CD14-positive monocyte (primary cell): Measurements from ENCODE around the gene CAMK1D. TPM values are rescaled to one million over a fixed set of nuclear protein-coding genes. Genes with fewer than 3 reads are reported as not detected.

Experiments
- DNase-seq, 3 donors: peaks; one replicate each; pipeline ENCODE4 v3.0.0-alpha.2; 2011 to 2022
- H2AFZ ChIP-seq: 2 replicates; pipeline ENCODE4 v1.6.0; 2012; ENCODE audit warnings: mild to moderate bottlenecking, low read depth, low read length, inconsistent platforms; ENCODE audit not compliant: insufficient read depth, poor library complexity, severe bottlenecking
- H3K27ac ChIP-seq, 2 donors: 1 replicate in 1 of 2; 2 replicates in 1 of 2; pipeline ENCODE4 v1.5.1; 2012 to 2013; ENCODE audit warnings: low read length in 2 of 2, control low read depth in 1 of 2, inconsistent platforms in 1 of 2, low read depth in 1 of 2, mild to moderate bottlenecking in 1 of 2
- H3K27me3 ChIP-seq, 2 donors: one replicate each; pipeline versions ENCODE4 v1.6.0 to v1.6.1; 2011 to 2013; ENCODE audit warnings: low read length in 2 of 2; ENCODE audit not compliant: control insufficient read depth in 2 of 2, insufficient read depth in 2 of 2
- H3K36me3 ChIP-seq, 2 donors: replicated peaks in 1 of 2; 1 replicate in 1 of 2; 2 replicates in 1 of 2; pipeline versions ENCODE4 v1.5.1 to v1.6.1; 2012 to 2013; ENCODE audit warnings: low read length in 2 of 2, control low read depth in 1 of 2, inconsistent platforms in 1 of 2, mild to moderate bottlenecking in 1 of 2; ENCODE audit not compliant: insufficient read depth in 2 of 2, control insufficient read depth in 1 of 2
- H3K4me1 ChIP-seq, 2 donors: 1 replicate in 1 of 2; 2 replicates in 1 of 2; pipeline versions ENCODE4 v1.5.1 to v1.6.1; 2012 to 2013; ENCODE audit warnings: low read length in 2 of 2, control low read depth in 1 of 2, inconsistent platforms in 1 of 2, mild to moderate bottlenecking in 1 of 2, moderate library complexity in 1 of 2; ENCODE audit not compliant: insufficient read depth in 2 of 2, control insufficient read depth in 1 of 2
- H3K4me2 ChIP-seq: replicated peaks from 2 replicates; pipeline ENCODE3; 2012; ENCODE audit warnings: low read length, moderate library complexity, mild to moderate bottlenecking; ENCODE audit not compliant: poor library complexity, severe bottlenecking; ENCODE audit errors: extremely low read depth
- H3K4me3 ChIP-seq, 3 experiments: fragments of 200-600 bp in 1 of 3; sonication (generic) in 1 of 3; replicated peaks in 1 of 3; 1 replicate in 2 of 3; 2 replicates in 1 of 3; pipeline ENCODE4 v1.5.1; 2011 to 2013; ENCODE audit warnings: low read length in 3 of 3, mild to moderate bottlenecking in 3 of 3, control low read depth in 2 of 3, low read depth in 2 of 3, inconsistent platforms in 1 of 3, moderate library complexity in 1 of 3
- H3K79me2 ChIP-seq: 2 replicates; pipeline ENCODE4 v1.6.0; 2012; ENCODE audit warnings: mild to moderate bottlenecking, control low read depth, inconsistent platforms, low read length, moderate library complexity; ENCODE audit not compliant: insufficient read depth
- H3K9ac ChIP-seq: 2 replicates; pipeline ENCODE4 v1.6.0; 2017; ENCODE audit warnings: low read length, mild to moderate bottlenecking; ENCODE audit not compliant: insufficient read depth, poor library complexity, severe bottlenecking
- H3K9me3 ChIP-seq, 2 donors: replicated peaks in 1 of 2; 1 replicate in 1 of 2; 2 replicates in 1 of 2; pipeline versions ENCODE4 v1.5.1 to v1.6.1; 2012 to 2013; ENCODE audit warnings: low read length in 2 of 2, control low read depth in 1 of 2; ENCODE audit not compliant: control insufficient read depth in 1 of 2, insufficient read depth in 1 of 2
- H4K20me1 ChIP-seq: 2 replicates; pipeline ENCODE4 v1.6.0; 2012; ENCODE audit warnings: mild to moderate bottlenecking, low read length, control low read depth, moderate library complexity; ENCODE audit not compliant: insufficient read depth
- H3K27ac Mint-ChIP-seq, 7 donors: one replicate each; pipeline ENCODE4 v1.8.0; 2020; ENCODE audit warnings: mild to moderate bottlenecking in 7 of 7, mixed read lengths in 7 of 7, moderate library complexity in 6 of 7, inconsistent platforms in 2 of 7
- H3K27me3 Mint-ChIP-seq, 3 donors: one replicate each; pipeline ENCODE4 v1.8.0; 2021 to 2022; ENCODE audit warnings: low read depth in 3 of 3, mild to moderate bottlenecking in 3 of 3, mixed read lengths in 3 of 3, moderate library complexity in 3 of 3, inconsistent platforms in 1 of 3
- H3K36me3 Mint-ChIP-seq, 2 donors: one replicate each; pipeline ENCODE4 v1.8.0; 2020; ENCODE audit warnings: mixed read lengths in 2 of 2, inconsistent platforms in 1 of 2, mild to moderate bottlenecking in 1 of 2
- H3K4me1 Mint-ChIP-seq: one replicate; pipeline ENCODE4 v1.8.0; 2020; ENCODE audit warnings: mild to moderate bottlenecking, mixed read lengths
- H3K4me3 Mint-ChIP-seq, 2 donors: one replicate each; pipeline ENCODE4 v1.8.0; 2020; ENCODE audit warnings: mild to moderate bottlenecking in 2 of 2, mixed read lengths in 2 of 2, moderate library complexity in 1 of 2
- H3K9me3 Mint-ChIP-seq, 7 donors: one replicate each; pipeline ENCODE4 v1.8.0; 2020 to 2022; ENCODE audit warnings: mixed read lengths in 7 of 7, mild to moderate bottlenecking in 6 of 7, moderate library complexity in 6 of 7, inconsistent platforms in 2 of 7
- CTCF ChIP-seq: fragments of 200-600 bp; IDR thresholded peaks from one replicate; pipeline ENCODE4 v1.8.0; 2022; ENCODE audit warnings: antibody characterized with exemption, mild to moderate bottlenecking
- WGBS: methylation state at CpG from one replicate; pipeline ENCODE4 v1.1.5; 2013; ENCODE audit warnings: missing lambda C conversion rate; ENCODE audit not compliant: insufficient coverage; 5-methylcytosine and 5-hydroxymethylcytosine counted together
- intact Hi-C, 2 donors: fragments of 100-400 bp; cut with micrococcal nuclease; formaldehyde crosslinking; loops; one replicate each; pipeline versions ENCODE4 v1.15.0 to v1.15.1; 2023
- polyA plus RNA-seq, 3 donors: library from polyadenylated mRNA; depleted of rRNA in 1 of 3; unstranded in 2 of 3; stranded (reverse) in 1 of 3; fragments of 300-500 nt in 2 of 3; fragments of >200 nt in 1 of 3; fragmentation: Illumina TruSeq in 2 of 3; gene quantifications; 1 replicate in 2 of 3; 2 replicates in 1 of 3; pipeline ENCODE4 v1.2.3, GENCODE V29; 2012 to 2021

The CAMK1D gene
- polyA plus RNA-seq, 3 donors, result 6.7 to 11.8 (median 7.1) TPM

GRCh38 chr10:12826800-12827372 is 477.5 kb downstream of the CAMK1D start:
- Histone ChIP-seq H3K9ac (no peak overlapping the region), H3K4me3 (no peak overlapping the region), H3K9me3 (no peaks in the 10 kb centered on the region), H3K27me3 (no peaks in the 10 kb centered on the region), H4K20me1 (no peaks in the 10 kb centered on the region), H3K36me3 (no peaks in the 10 kb centered on the region), H3K79me2 (no peaks in the 10 kb centered on the region), H3K27ac (no peak overlapping the region), H3K4me2 (no peak overlapping the region), H2AFZ (no peak overlapping the region), H3K4me1 (no peaks in the 10 kb centered on the region)
- no peak for TF ChIP-seq CTCF
- no peaks in the 10 kb centered on the region for H3K9me3 Mint-ChIP-seq
- intact Hi-C loops, result no loop called here
- no peaks in the 10 kb centered on the region for H3K4me1 Mint-ChIP-seq
- DNase-seq, result no peak
- peaks cover 2 to 6% of the 10 kb centered on the region in 2 donors for H3K36me3 Mint-ChIP-seq
- H3K4me3 Mint-ChIP-seq, result no peak overlapping the region
- H3K27me3 Mint-ChIP-seq, result peaks cover 0 to 10% (median 0%) of the 10 kb centered on the region in 3 donors
- no peak overlapping the region for H3K27ac Mint-ChIP-seq
- WGBS, result 94% methylated on average over 6 of the region's 6 CpGs

DNA sequence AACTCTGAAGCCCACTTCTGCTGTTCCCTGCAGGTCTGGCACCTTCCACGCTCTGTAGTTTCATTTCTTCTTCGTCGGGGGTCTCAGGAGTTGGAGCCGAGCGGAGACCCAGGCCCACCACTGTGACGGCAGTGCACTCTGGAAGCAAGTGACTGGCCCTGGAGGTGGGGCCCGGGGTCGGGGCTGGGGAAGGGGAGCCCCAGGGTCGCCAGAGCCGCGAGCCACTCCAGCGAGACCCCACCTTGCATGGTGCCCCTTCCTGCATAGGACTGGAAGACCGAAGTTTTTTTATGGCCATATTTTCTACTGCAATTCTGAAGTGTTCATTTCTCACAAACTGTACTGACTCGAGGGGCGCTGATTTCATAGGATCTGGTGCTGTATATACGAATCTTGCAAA is 479.4 kb downstream of the CAMK1D start:
- Mint-ChIP-seq H3K9me3 (peaks cover 0 to 2% (median 0%) of the 10 kb centered on the region in 7 donors), H3K27me3 (peaks cover 0 to 10% (median 4%) of the 10 kb centered on the region in 3 donors), H3K4me1 (no peaks in the 10 kb centered on the region), H3K27ac (no peak overlapping the region), H3K36me3 (peaks cover 2 to 6% of the 10 kb centered on the region in 2 donors), H3K4me3 (no peak overlapping the region)
- no peak for DNase-seq
- no peaks in the 10 kb centered on the region for H3K4me1 ChIP-seq
- no peaks in the 10 kb centered on the region for H3K79me2 ChIP-seq
- no peaks in the 10 kb centered on the region for H3K27me3 ChIP-seq
- H3K4me2 ChIP-seq, result no peak overlapping the region
- 96% methylated on average over 9 of the region's 16 CpGs for WGBS
- no peaks in the 10 kb centered on the region for H4K20me1 ChIP-seq
- H3K27ac ChIP-seq, result no peak overlapping the region
- no peak overlapping the region for H3K4me3 ChIP-seq
- no peaks in the 10 kb centered on the region for H3K36me3 ChIP-seq
- intact Hi-C loops, result no loop called here
- TF ChIP-seq CTCF, result no peak
- no peak overlapping the region for H2AFZ ChIP-seq
- no peaks in the 10 kb centered on the region for H3K9me3 ChIP-seq
- H3K9ac ChIP-seq, result no peak overlapping the region
